Raji (cell line): Measurements from ENCODE around the gene PBXIP1.

Experiments used
- POLR2A ChIP-seq: IDR thresholded peaks from 2 replicates; pipeline ENCODE4 v1.6.1; 2011; ENCODE audit warnings: low read depth, low read length, control low read depth; ENCODE audit not compliant: insufficient read depth

The PBXIP1 gene

GRCh38 chr1:154982897-154983648 is 27.2 kb upstream of the PBXIP1 start, which contains the start of gene FLAD1:
Gene FLAD1, plus strand, starts transcription at chr1:154983344. Its CDS starts 351 bp downstream, at chr1:154983695.
- TF ChIP-seq POLR2A: peak; percentile 71

GRCh38 chr1:154982341-154982740 is 26.4 kb upstream of the PBXIP1 start:
- TF ChIP-seq POLR2A: no peak

- no peak for TF ChIP-seq POLR2A
Measured at GRCh38 chr1:154978360-154978759, 22.5 kb upstream of the PBXIP1 start.

- no peak for TF ChIP-seq POLR2A
Measured at GRCh38 chr1:154975409-154976059, 19.6 kb upstream of the PBXIP1 start.

- TF ChIP-seq POLR2A: peak; percentile 76
Measured at GRCh38 chr1:154974808-154975408, 19.0 kb upstream of the PBXIP1 start.

- peak; percentile 84 for TF ChIP-seq POLR2A
Measured at GRCh38 chr1:154974102-154974807, 18.4 kb upstream of the PBXIP1 start, which contains the start of gene CKS1B. Gene CKS1B, plus strand, starts transcription at chr1:154974681. Its CDS starts 65 bp downstream, at chr1:154974746.

- peak; percentile 54; the same call in 1 of the 2 replicates for TF ChIP-seq POLR2A
Measured at GRCh38 chr1:154973344-154974101, 17.6 kb upstream of the PBXIP1 start.

- no peak for TF ChIP-seq POLR2A
Measured at GRCh38 chr1:154972517-154973343, 16.8 kb upstream of the PBXIP1 start.

- no peak for TF ChIP-seq POLR2A
Measured at GRCh38 chr1:154972213-154972516, 16.3 kb upstream of the PBXIP1 start.

- 0 out of 2 replicates have a peak, but pooled peaks have one; percentile 16 for TF ChIP-seq POLR2A
Measured at GRCh38 chr1:154971341-154971998, 15.6 kb upstream of the PBXIP1 start.

- TF ChIP-seq POLR2A: no peak
Measured at GRCh38 chr1:154970631-154971340, 14.9 kb upstream of the PBXIP1 start, which contains the start of gene SHC1. Gene SHC1, minus strand, starts transcription at chr1:154970747. Its CDS starts 221 bp downstream, at chr1:154970526.

- no peak for TF ChIP-seq POLR2A
Measured at GRCh38 chr1:154969860-154970452, 14.1 kb upstream of the PBXIP1 start.

- no peak for TF ChIP-seq POLR2A
Measured at GRCh38 chr1:154969246-154969645, 13.3 kb upstream of the PBXIP1 start.

GRCh38 chr1:154968731-154969130 is 12.8 kb upstream of the PBXIP1 start:
- TF ChIP-seq POLR2A: no peak
